HCT116 (cell line): ENCODE measurements around the gene NDST3.

Experiments
- CTCF ChIP-seq, 3 experiments: fragments of 200-600 bp in 1 of 3; sonication (generic) in 1 of 3; IDR thresholded peaks in 2 of 3; conservative IDR thresholded peaks in 1 of 3; 2 replicates each; pipeline ENCODE4 v1.5.1; 2012 to 2017; ENCODE audit warnings: low read depth in 2 of 3, low read length in 2 of 3, antibody characterized with exemption in 1 of 3, borderline replicate concordance in 1 of 3, control low read depth in 1 of 3, mild to moderate bottlenecking in 1 of 3, mixed read lengths in 1 of 3, mixed run types in 1 of 3, moderate library complexity in 1 of 3; ENCODE audit not compliant: insufficient read depth in 1 of 3
- EGR1 ChIP-seq: IDR thresholded peaks from 2 replicates; pipeline ENCODE4 v1.6.1; 2012; ENCODE audit warnings: low read depth
- ELF1 ChIP-seq: IDR thresholded peaks from 2 replicates; pipeline ENCODE4 v1.6.1; 2012; ENCODE audit warnings: low read depth, borderline replicate concordance
- EZH2 ChIP-seq: fragments of 200-600 bp; sonication (generic); IDR thresholded peaks from 2 replicates; pipeline ENCODE4 v1.6.1; 2017; ENCODE audit warnings: antibody characterized with exemption, mixed run types
- EZH2phosphoT487 ChIP-seq: fragments of 200-600 bp; IDR thresholded peaks from 2 replicates; pipeline ENCODE4 v1.6.1; 2018; ENCODE audit warnings: antibody characterized with exemption, borderline replicate concordance
- JUND ChIP-seq: IDR thresholded peaks from 2 replicates; pipeline ENCODE4 v1.6.1; 2012
- POLR2A ChIP-seq: IDR thresholded peaks from 2 replicates; pipeline ENCODE4 v1.7.0; 2011; ENCODE audit warnings: borderline replicate concordance; ENCODE audit not compliant: insufficient read depth, insufficient read length; ENCODE audit errors: extremely low read depth
- POLR2AphosphoS5 ChIP-seq: IDR thresholded peaks from 2 replicates; pipeline ENCODE4 v1.6.1; 2011; ENCODE audit warnings: mild to moderate bottlenecking, low read depth, low read length, moderate library complexity
- REST ChIP-seq: IDR thresholded peaks from 2 replicates; pipeline ENCODE4 v1.6.1; 2012; ENCODE audit warnings: low read depth
- SIN3A ChIP-seq: IDR thresholded peaks from 2 replicates; pipeline ENCODE4 v1.6.1; 2012; ENCODE audit warnings: low read depth
- TCF7L2 ChIP-seq: IDR thresholded peaks from 2 replicates; pipeline ENCODE4 v1.7.0; 2011; ENCODE audit warnings: borderline replicate concordance, inconsistent platforms; ENCODE audit not compliant: insufficient read depth, insufficient read length; ENCODE audit errors: extremely low read depth
- ZNF274 ChIP-seq: fragments of 200-500 bp; sonication (Bioruptor generic); IDR thresholded peaks from 2 replicates; pipeline ENCODE4 v1.6.1; 2014; ENCODE audit warnings: mild to moderate bottlenecking, low read depth, low read length, inconsistent platforms

- no peak for TF ChIP-seq EZH2
- no peak for TF ChIP-seq POLR2A
- TF ChIP-seq CTCF (IDR thresholded peaks at IDR 0.05 in 2 of 3, conservative IDR thresholded peaks at IDR 0.05 in 1 of 3; ENCODE audit: borderline replicate concordance in 1 of 3, insufficient read depth in 1 of 3, low read depth in 2 of 3, low read length in 2 of 3) = no peak
- TF ChIP-seq SIN3A = no peak
- no peak for TF ChIP-seq ZNF274
- no peak for TF ChIP-seq TCF7L2
- TF ChIP-seq EZH2phosphoT487 = no peak
- TF ChIP-seq REST = no peak
- no peak for TF ChIP-seq POLR2AphosphoS5
- no peak for TF ChIP-seq JUND
- no peak for TF ChIP-seq EGR1
- TF ChIP-seq ELF1 = no peak
Observed at GRCh38 chr4:117987464-117987863, 46.8 kb upstream of the NDST3 start.
